K562 (cell line): Measurements from ENCODE around the gene KIF20B.

Source experiments
- FOXM1 ChIP-seq, 2 experiments: fragments of 450-650 bp in 1 of 2; sonication (generic) in 1 of 2; formaldehyde crosslinking in 1 of 2; IDR thresholded peaks; 2 replicates each; pipeline versions ENCODE4 v1.6.1 to v1.9.0; 2017 to 2022; ENCODE audit warnings: low read depth in 2 of 2, mild to moderate bottlenecking in 2 of 2, missing genetic modification reagents in 1 of 2, moderate library complexity in 1 of 2
- RBM14 ChIP-seq: fragments of 200-400 bp; formaldehyde crosslinking; IDR thresholded peaks from 2 replicates; pipeline ENCODE4 v1.6.1; 2018; ENCODE audit warnings: low read depth, mild to moderate bottlenecking, low read length, moderate library complexity, borderline replicate concordance; ENCODE audit not compliant: insufficient read depth

GRCh38 chr10:89684604-89685003, 16.8 kb upstream of the KIF20B start:
- TF ChIP-seq RBM14 (no peak), FOXM1 (IDR thresholded peaks at IDR 0.05; ENCODE audit: low read depth) (no peak), FOXM1 (CRISPR knock-in tag; IDR thresholded peaks at IDR 0.05; ENCODE audit: low read depth) (no peak)
